GM21825 (cell line): ENCODE results near the gene DNAH10.

ENCODE experiments used
- ATAC-seq: cut with Tn5 transposase; IDR thresholded peaks from one replicate; pipeline ENCODE4 v1.9.1; 2021; ENCODE audit warnings: mild to moderate bottlenecking, moderate library complexity; ENCODE audit not compliant: unreplicated experiment

The DNAH10 gene

GRCh38 chr12:123879691-123880090, 117.6 kb downstream of the DNAH10 start:
- ATAC-seq = no peak

DNA sequence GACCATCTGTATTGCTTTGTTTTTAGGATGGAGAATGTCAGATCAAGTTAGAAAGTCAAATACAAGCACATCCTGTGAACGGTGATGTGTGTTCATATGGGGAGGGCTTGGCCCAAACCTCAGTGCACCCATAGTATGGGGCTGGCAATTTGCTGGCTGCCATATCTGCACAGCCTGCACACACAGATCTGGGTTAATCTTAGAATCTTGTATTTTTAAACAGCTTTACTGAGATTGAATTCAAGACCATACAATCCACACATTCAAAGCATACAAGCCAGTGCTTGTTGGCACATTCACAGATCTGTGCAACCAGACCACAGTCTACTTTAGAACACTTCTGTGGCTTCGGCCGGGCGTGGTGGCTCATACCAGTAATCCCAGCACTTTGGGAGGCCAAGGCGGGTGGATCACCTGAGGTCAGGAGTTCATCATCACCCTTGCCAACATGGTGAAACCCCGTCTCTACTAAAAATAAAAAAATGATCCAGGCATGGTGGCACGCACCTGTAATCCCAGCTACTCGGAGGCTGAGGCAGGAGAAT, 120.1 kb downstream of the DNAH10 start:
- ATAC-seq = no peak

DNA sequence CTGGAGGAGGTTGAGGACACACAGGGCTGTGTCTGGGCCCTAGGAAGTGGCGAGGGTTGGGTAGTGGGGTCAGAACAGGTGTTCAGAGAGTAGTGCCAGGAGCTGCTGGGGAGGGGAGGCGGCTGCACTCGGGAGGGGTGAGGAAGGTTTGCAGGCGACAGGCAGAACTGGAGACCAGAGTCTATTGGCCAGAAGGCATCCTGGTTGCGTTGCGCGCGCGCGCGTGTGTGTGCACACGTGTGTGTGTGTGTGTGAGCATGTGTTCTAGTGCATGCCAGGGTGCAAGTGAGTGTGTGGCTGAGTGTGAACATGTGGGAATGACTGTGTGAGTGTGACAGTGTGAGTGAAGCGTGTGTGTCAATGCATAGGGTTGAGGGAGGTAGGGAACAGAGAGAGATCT, 124.2 kb downstream of the DNAH10 start:
- no peak for ATAC-seq

- ATAC-seq = no peak
These were observed 125.0 kb downstream of the DNAH10 start for GRCh38 chr12:123886931-123887582.

GRCh38 chr12:123888989-123889388, 126.9 kb downstream of the DNAH10 start:
- ATAC-seq = no peak

GRCh38 chr12:123889848-123890535, 127.9 kb downstream of the DNAH10 start:
- no peak for ATAC-seq

- no peak for ATAC-seq
These were observed 128.4 kb downstream of the DNAH10 start for GRCh38 chr12:123890536-123890902.

GRCh38 chr12:123891011-123891410, 128.9 kb downstream of the DNAH10 start:
- no peak for ATAC-seq

GRCh38 chr12:123891516-123892179, 129.5 kb downstream of the DNAH10 start:
- ATAC-seq = no peak

GRCh38 chr12:123892180-123892559, 130.1 kb downstream of the DNAH10 start:
- ATAC-seq = no peak

- ATAC-seq = no peak
These were observed 130.8 kb downstream of the DNAH10 start for GRCh38 chr12:123892853-123893252.

- no peak for ATAC-seq
These were observed 131.2 kb downstream of the DNAH10 start for GRCh38 chr12:123893276-123893675.

GRCh38 chr12:123894823-123895345, 132.8 kb downstream of the DNAH10 start:
- ATAC-seq = no peak

DNA sequence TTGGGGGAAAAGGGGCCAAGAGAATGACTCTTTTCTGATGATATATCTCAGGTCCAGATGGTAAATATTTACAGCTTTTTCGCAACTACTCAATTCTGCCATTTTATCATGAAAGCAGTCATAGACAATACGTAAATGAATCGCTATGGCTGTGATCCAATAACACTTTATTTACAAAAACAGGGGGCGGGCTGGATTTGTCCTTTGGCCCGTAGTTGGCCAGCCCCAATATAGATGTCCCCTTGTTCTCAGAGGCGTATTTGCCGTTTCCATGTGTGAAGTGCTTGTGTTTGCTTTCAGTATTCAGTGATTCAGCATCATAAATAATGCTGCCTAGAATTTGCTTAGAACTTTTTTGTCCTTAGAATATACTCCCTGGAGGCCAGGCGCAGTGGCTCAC, 133.3 kb downstream of the DNAH10 start:
- ATAC-seq = no peak

DNA sequence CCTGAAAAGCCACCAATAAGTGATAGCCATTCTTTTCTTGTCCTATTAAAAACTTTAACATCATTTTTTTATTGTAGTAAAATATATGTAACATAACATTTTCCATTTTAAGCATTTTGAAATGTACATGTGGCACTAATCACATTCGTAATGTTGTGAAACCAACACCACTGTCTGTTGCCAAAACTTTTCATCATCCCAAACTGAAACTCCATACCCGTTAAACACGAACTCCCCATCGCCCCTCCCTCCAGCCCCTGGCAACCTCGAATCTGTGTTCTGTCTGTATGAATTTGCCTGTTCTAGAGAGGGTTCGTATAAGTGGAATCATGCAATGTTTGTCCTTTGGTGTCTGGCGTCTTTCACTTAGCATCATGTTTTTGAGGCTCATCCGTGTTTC, 134.7 kb downstream of the DNAH10 start:
- no peak for ATAC-seq

DNA sequence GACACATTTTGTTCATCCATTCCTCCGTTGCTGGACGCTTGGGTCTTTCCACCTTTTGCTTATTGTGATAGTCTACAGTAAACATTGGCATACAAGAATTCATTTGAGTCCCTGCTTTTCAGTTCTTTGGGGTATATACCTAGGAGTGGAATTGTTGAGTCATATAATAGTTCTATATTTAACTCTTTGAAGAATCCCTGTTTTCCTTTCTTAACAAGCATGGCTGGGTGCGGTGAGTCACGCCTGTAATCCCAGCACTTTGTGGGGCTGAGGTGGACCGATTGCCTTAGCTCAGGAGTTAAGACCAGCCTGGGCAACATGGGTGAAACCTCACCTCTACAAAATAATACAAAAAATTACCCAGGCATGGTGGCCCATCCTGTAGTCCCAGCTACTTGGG, 135.1 kb downstream of the DNAH10 start:
- no peak for ATAC-seq

DNA sequence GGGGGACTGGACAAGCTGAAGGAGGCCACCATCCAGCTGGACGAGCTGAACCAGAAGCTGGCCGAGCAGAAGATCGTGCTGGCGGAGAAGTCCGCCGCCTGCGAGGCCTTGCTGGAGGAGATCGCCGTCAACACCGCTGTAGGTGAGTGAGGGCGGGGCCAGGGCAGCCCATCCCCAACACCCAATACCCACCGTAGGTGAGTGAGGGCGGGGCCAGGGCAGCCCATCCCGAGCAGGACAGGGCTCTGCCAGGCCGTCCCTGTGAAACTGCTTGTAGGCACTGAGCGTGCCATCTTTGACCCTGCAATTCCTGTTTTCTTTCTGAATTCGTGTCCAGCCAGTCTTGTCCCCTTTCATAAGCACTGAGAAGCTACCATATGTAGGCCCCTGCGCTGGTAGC, 136.6 kb downstream of the DNAH10 start:
- ATAC-seq = no peak

GRCh38 chr12:123899368-123899767, 137.3 kb downstream of the DNAH10 start:
- ATAC-seq = no peak

- ATAC-seq = no peak
These were observed 138.8 kb downstream of the DNAH10 start for GRCh38 chr12:123900871-123901376.

DNA sequence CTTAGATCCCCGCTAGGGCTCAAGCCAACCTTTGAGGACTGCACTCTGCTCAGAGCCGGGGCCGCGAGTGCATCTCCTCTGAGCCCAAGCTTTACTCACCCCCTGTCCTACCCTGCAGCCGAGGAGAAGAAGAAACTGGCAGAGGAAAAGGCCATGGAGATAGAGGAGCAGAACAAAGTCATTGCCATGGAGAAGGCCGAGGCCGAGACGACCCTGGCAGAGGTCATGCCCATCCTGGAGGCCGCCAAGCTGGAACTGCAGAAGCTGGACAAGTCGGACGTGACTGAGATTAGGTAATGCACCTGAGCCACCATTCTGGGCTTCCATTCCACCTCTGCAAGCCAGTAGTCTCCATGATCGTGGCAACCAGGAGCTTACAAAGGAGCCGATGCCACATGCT, 140.7 kb downstream of the DNAH10 start:
- no peak for ATAC-seq

DNA sequence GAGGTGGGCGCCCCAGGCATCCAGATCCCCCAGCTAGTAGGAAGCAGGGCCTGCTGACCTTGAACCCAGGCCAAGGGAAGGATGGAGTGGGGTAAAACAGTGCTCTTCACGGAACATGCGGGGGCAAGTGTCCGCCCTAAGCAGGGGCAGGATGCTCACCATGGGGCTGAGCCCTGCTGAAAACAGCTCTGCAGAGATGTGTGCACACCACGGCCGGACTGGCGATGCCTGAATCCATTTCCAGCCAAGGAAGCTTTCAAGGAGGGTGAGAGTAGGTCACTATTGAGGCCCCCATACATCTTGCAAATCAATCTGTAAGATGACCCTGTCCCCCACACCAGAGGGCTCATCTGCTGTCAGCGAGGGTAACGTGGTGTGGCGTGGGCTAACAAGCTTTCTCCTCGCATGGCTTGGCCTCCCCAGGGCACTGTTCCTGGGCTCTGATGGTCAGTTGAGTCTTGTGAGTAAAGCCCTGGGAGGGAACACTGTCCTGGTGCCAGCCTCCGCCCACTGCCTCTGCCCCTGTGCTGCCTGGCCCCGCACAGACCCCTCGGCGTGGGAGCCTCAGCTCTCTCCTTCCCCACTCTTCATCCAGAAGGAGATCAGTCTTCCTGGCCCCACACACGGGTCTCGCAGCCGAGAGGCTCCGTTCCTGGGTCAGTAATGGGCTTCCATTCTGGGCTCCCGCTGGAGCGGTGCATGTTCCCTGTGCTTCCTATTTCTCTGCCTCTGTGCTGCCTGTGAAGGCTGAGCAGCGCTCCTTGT, 141.4 kb downstream of the DNAH10 start:
- no peak for ATAC-seq
